GM21526 (cell line): ENCODE data around the gene KIAA0319L.
"Not testable (repeated sequence)": the region's sequence is repeated elsewhere in the genome, so short reads cannot be mapped to it uniquely, and the experiment has no call there.

Experiments used
- ATAC-seq: cut with Tn5 transposase; IDR thresholded peaks from one replicate; pipeline ENCODE4 v1.9.1; 2021; ENCODE audit warnings: moderate library complexity; ENCODE audit not compliant: unreplicated experiment, low FRiP score

Gene KIAA0319L

GRCh38 chr1:35585281-35585680, 28.1 kb upstream of the KIAA0319L start:
- ATAC-seq = no peak

DNA sequence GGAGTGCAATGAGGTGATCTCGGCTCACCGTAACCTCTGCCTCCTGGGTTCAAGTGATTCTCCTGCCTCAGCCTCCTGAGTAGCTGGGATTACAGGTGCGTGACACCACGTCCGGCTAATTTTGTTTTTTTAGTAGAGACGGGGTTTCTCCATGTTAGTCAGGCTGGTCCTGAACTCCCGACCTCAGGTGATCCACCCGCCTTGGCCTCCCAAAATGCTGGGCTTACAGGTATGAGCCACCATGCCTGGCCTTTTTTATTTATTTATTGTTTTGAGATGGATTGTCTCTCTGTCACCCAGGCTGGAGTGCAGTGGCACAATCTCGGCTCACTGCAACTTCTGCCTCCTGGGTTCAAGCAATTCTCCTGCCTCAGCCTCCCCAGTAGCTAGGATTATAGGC, 24.4 kb upstream of the KIAA0319L start:
- not testable (repeated sequence) for ATAC-seq

GRCh38 chr1:35580949-35581388, 23.8 kb upstream of the KIAA0319L start:
- ATAC-seq = no peak

DNA sequence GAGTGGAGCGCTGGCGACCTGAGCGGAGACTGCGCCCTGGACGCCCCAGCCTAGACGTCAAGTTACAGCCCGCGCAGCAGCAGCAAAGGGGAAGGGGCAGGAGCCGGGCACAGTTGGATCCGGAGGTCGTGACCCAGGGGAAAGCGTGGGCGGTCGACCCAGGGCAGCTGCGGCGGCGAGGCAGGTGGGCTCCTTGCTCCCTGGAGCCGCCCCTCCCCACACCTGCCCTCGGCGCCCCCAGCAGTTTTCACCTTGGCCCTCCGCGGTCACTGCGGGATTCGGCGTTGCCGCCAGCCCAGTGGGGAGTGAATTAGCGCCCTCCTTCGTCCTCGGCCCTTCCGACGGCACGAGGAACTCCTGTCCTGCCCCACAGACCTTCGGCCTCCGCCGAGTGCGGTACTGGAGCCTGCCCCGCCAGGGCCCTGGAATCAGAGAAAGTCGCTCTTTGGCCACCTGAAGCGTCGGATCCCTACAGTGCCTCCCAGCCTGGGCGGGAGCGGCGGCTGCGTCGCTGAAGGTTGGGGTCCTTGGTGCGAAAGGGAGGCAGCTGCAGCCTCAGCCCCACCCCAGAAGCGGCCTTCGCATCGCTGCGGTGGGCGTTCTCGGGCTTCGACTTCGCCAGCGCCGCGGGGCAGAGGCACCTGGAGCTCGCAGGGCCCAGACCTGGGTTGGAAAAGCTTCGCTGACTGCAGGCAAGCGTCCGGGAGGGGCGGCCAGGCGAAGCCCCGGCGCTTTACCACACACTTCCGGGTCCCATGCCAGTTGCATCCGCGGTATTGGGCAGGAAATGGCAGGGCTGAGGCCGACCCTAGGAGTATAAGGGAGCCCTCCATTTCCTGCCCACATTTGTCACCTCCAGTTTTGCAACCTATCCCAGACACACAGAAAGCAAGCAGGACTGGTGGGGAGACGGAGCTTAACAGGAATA, 20.1 kb upstream of the KIAA0319L start:
- ATAC-seq = no peak

GRCh38 chr1:35576766-35577070, 19.5 kb upstream of the KIAA0319L start:
- not testable (repeated sequence) for ATAC-seq

- no peak for ATAC-seq
These were observed 19.0 kb upstream of the KIAA0319L start for GRCh38 chr1:35576061-35576765.

DNA sequence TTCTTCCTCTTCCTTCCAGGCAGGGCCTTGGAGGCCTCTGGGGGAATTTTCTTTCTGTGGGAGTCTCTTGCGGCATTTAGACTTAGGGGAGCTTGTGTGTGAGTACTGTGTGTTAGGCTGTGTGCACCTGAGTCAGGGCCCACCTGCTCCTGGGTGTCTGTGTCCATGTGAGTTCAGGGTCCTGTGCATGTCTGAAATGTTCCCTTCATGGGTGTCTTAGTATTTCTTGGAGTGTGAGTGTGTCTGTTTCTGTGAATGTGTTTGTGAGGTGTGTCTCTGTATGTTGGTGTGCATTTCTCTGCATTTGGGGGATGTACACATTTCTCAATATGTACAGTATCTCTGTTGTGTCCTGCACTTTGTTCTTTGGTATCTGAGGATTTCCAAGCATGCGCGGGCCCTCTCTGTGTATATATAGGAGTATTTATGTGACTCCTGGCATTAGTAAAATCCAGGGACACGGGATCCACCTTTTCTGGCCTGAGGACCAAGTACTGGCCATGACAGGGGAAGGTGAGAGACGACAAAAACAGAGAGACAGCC, 18.3 kb upstream of the KIAA0319L start:
- ATAC-seq = no peak

DNA sequence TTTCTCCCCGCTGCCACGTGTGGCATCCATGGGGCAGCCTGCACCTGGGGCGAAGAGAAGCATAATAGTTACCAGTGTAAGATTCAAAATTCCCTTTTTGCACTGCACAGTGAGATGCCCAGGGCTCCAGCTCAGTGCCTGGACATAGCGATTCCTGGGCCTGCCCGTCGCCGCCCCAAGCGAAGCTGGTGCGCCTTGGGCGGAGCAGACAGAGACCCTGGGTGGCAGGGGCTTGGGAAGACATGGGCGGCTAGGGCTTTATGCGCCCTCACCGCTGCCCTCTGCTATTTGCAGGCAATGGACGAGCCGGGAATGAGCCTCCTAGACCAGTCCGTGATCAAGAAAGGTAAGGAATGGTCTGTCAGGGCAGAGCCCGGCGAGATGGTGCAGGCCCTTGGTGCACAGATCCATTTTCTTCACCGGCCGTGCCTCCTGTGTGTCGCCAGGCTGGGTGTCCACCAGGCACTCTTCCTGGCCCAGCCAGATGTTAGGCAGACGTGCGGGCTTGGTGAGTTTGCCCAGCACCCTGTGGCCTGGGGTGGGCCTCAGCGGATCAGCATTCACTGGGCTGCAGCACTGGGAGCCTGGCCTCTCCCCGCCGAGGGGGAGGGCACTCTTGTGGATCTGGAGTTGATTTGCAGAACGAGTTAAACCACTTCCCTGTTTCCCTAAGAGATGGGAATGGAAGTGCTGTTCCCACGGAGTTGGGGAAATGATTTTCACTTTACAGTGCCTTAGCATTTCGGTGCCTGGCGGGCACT, 17.6 kb upstream of the KIAA0319L start:
- ATAC-seq = no peak

- no peak for ATAC-seq
These were observed 17.0 kb upstream of the KIAA0319L start for GRCh38 chr1:35574125-35574654.

GRCh38 chr1:35573198-35574124, 16.3 kb upstream of the KIAA0319L start, which contains the start of gene TFAP2E:
Gene TFAP2E, plus strand, starts transcription at chr1:35573314. Its CDS starts 264 bp downstream, at chr1:35573578.
- no peak for ATAC-seq

DNA sequence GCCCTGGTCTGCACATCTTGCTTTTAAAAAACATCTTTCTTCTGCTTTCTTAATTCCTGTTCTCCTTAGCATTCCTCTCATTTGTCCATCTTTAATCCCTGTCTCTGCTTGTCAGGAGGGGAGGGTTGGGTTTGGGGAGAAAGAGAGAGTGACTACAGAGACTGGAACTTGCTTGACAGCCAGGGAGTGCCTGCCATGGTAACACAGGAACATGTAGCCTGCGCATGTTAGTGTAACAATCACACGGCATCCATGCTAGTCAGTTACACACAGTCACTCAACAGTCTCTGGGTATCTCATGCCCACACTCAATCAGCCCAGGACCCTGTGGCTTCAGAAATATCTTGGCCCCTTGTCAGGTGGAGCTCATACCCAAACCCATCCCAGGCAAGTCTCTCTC, 15.1 kb upstream of the KIAA0319L start:
- no peak for ATAC-seq

- ATAC-seq = no peak
These were observed 14.1 kb upstream of the KIAA0319L start for GRCh38 chr1:35571263-35571662.

DNA sequence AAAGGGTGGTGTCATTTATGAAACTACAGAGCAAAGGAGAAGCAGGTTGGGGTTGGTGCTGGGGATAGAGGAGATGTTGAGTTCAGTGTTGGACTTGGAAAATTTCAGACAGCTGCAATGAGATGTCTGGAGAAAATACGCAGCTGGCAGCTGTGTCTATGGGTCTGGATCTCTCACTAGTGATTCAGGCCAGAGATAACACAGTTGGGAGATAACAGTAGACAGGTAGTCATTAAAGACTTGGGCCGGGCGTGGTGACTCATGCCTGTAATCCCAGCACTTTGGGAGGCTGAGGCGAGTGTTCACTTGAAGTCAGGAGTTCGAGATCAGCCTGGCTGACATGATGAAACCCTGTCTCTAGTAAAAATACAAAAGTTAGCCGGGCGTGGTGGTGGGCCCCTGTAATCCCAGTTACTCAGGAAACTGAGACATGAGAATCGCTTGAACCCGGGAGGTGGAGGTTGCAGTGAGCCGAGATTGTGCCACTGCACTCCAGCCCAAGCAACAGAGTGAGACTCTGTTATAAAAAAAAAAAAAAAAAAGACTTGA, 13.5 kb upstream of the KIAA0319L start:
- ATAC-seq = no peak

DNA sequence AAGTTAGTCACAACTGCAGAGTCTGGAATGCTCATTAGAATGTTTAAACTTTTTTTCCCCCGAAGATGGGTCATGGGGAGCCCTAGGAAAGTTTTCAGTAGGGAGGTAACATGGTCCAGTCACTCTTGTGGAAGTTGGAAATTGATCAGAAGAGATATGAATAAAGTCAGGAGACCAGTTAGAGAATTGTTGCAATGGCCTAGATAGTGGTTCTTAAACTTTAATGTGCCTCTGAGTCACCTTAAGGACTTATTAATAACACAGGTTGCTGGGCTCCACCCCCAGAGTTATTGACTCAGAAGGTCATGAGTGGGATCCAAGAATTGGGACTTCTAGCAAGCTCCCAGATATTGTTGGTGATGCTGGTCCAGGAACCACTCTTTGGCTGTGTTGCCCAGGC, 12.7 kb upstream of the KIAA0319L start:
- ATAC-seq = no peak

GRCh38 chr1:35568975-35569395, 11.8 kb upstream of the KIAA0319L start:
- no peak for ATAC-seq

DNA sequence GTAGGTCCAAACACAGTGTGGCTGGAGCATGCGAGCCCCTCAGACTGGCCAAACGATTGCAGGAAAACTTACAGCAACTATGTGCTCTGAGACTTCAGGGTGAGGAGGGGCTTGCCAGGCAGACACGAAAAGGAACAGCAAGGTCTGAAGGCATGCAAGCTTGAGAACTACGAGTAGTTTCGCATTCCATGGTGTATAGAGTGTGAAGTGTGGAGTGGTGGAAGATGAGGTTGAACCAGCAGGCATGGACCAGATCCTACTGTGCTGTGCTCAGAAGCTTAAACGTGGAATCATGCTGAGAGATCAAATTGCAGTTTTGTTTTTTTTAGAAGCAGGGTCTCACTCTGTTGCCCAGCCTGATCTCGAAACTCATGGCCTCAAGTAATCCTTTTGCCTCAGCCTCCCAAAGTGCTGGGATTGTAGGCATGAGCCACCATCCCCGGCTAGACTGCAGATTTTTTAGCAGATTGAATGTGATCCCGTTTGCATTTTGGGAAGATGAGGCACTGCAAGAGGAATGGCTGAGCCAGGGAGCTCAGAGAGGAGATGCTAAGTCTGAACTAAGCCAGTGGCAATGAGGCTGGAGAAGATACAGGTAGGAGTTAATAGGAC, 10.8 kb upstream of the KIAA0319L start:
- ATAC-seq = no peak

- no peak for ATAC-seq
These were observed 8.5 kb upstream of the KIAA0319L start for GRCh38 chr1:35565742-35566133.

- no peak for ATAC-seq
These were observed 7.9 kb upstream of the KIAA0319L start for GRCh38 chr1:35564884-35565741.
